ENCODE data around the gene GARNL3. TPM values are rescaled to one million over a fixed set of nuclear protein-coding genes. Genes with fewer than 3 reads are reported as not detected.

Gene GARNL3
- total RNA-seq, 1 experiment from 2014 or later: 11.5 TPM

DNA sequence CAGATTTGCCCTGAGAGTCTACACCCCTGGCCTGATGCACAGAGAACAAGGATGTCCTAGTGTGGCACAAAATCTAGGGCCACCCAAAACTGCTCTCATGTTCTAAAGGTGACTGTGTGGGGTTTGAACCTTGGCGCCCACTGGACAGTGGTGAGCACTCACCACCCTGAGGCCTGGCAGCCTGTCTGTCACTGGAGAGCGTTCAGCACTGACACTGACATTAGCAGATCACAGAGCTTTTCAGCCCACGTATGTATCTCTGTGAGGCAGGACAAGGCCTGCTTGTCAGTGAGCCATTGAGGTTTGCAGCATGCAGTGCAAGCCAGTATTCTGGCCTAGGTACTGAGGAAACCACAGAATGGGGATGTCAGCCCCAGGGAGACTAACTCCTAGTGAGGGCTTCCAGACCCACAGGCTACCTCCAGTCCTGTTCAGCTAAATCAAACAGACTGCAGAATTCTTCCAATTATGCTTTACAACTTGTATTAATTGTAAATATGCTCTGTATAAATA is 93.5 kb downstream of the GARNL3 start:
- ChIA-PET POLR2A (no interaction called here), CTCF (no interaction called here)
- Histone ChIP-seq H3K4me3 (ENCODE audit: low read depth in 2 of 2, low read length in 2 of 2) (no peak overlapping the region), H3K27ac (ENCODE audit: low read length) (no peak overlapping the region), H3K36me3 (ENCODE audit: control insufficient read depth, insufficient read depth, low read length) (no peaks in the 10 kb centered on the region), H3K9me3 (ENCODE audit: control insufficient read depth, insufficient read depth, low read depth, low read length) (no peaks in the 10 kb centered on the region), H3K4me1 (ENCODE audit: control insufficient read depth, insufficient read depth, low read length) (no peaks in the 10 kb centered on the region), H3K27me3 (ENCODE audit: control insufficient read depth, insufficient read depth, low read length) (no peaks in the 10 kb centered on the region)
- no TSS peak for BruUV-seq (replicated peaks)
- intact Hi-C loops (cut with micrococcal nuclease; ENCODE audit: unreplicated experiment) (no loop called here), in situ Hi-C loops (cut with HindIII; ENCODE audit: low pct_unique_long_range_greater_than_20kb, low sequenced_read_pairs) (no loop called here)
- DNase-seq (ENCODE audit: low read depth, low spot score): no peak
- ATAC-seq: no peak
- TF ChIP-seq SIN3A (IDR thresholded peaks at IDR 0.05; ENCODE audit: borderline replicate concordance, insufficient read depth, low read depth, low read length) (no peak), TCF7L2 (IDR thresholded peaks at IDR 0.05; ENCODE audit: low read depth, low read length) (no peak), POLR2AphosphoS5 (IDR thresholded peaks at IDR 0.05; ENCODE audit: low read depth, low read length) (no peak)
- TF ChIP-seq, protein P1, sequence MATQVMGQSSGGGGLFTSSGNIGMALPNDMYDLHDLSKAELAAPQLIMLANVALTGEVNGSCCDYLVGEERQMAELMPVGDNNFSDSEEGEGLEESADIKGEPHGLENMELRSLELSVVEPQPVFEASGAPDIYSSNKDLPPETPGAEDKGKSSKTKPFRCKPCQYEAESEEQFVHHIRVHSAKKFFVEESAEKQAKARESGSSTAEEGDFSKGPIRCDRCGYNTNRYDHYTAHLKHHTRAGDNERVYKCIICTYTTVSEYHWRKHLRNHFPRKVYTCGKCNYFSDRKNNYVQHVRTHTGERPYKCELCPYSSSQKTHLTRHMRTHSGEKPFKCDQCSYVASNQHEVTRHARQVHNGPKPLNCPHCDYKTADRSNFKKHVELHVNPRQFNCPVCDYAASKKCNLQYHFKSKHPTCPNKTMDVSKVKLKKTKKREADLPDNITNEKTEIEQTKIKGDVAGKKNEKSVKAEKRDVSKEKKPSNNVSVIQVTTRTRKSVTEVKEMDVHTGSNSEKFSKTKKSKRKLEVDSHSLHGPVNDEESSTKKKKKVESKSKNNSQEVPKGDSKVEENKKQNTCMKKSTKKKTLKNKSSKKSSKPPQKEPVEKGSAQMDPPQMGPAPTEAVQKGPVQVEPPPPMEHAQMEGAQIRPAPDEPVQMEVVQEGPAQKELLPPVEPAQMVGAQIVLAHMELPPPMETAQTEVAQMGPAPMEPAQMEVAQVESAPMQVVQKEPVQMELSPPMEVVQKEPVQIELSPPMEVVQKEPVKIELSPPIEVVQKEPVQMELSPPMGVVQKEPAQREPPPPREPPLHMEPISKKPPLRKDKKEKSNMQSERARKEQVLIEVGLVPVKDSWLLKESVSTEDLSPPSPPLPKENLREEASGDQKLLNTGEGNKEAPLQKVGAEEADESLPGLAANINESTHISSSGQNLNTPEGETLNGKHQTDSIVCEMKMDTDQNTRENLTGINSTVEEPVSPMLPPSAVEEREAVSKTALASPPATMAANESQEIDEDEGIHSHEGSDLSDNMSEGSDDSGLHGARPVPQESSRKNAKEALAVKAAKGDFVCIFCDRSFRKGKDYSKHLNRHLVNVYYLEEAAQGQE (IDR thresholded peaks at IDR 0.05; ENCODE audit: insufficient read depth in 1 of 2, low read depth in 2 of 2, low read length in 1 of 2): no peak
- TF ChIP-seq, protein P2, sequence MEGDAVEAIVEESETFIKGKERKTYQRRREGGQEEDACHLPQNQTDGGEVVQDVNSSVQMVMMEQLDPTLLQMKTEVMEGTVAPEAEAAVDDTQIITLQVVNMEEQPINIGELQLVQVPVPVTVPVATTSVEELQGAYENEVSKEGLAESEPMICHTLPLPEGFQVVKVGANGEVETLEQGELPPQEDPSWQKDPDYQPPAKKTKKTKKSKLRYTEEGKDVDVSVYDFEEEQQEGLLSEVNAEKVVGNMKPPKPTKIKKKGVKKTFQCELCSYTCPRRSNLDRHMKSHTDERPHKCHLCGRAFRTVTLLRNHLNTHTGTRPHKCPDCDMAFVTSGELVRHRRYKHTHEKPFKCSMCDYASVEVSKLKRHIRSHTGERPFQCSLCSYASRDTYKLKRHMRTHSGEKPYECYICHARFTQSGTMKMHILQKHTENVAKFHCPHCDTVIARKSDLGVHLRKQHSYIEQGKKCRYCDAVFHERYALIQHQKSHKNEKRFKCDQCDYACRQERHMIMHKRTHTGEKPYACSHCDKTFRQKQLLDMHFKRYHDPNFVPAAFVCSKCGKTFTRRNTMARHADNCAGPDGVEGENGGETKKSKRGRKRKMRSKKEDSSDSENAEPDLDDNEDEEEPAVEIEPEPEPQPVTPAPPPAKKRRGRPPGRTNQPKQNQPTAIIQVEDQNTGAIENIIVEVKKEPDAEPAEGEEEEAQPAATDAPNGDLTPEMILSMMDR (IDR thresholded peaks at IDR 0.05): no peak

DNA sequence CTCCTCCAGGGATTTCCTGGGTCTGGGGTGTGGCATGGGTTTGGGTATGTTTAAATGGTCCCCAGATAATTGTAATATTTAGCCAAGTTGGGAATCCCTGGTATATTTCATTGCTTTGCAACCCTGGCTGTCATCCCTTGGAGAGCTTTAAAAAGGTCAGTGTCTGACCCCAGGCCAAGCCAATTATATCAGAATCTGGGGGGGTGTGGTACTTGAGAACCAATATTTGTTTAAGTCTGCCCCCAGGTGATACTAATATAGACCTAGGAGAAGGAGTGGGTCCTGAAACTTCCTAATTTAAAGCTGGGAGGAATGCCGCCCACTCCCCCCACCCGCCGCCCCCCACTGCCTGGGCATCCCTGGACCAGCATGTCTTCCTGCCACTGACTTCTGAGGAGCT is 94.2 kb downstream of the GARNL3 start:
- Histone ChIP-seq H3K27me3 (ENCODE audit: control insufficient read depth, insufficient read depth, low read length) (no peaks in the 10 kb centered on the region), H3K27ac (ENCODE audit: low read length) (no peak overlapping the region), H3K36me3 (ENCODE audit: control insufficient read depth, insufficient read depth, low read length) (no peaks in the 10 kb centered on the region), H3K9me3 (ENCODE audit: control insufficient read depth, insufficient read depth, low read depth, low read length) (no peaks in the 10 kb centered on the region), H3K4me3 (ENCODE audit: low read depth in 2 of 2, low read length in 2 of 2) (no peak overlapping the region), H3K4me1 (ENCODE audit: control insufficient read depth, insufficient read depth, low read length) (no peaks in the 10 kb centered on the region)
- CTCF ChIA-PET: no interaction called here
- intact Hi-C loops (cut with micrococcal nuclease; ENCODE audit: unreplicated experiment) (no loop called here), in situ Hi-C loops (cut with HindIII; ENCODE audit: low pct_unique_long_range_greater_than_20kb, low sequenced_read_pairs) (no loop called here)
- no peak for DNase-seq (ENCODE audit: low read depth, low spot score)
- POLR2A ChIA-PET: no interaction called here
- TF ChIP-seq TCF7L2 (IDR thresholded peaks at IDR 0.05; ENCODE audit: low read depth, low read length): no peak
- no peak for TF ChIP-seq SIN3A (IDR thresholded peaks at IDR 0.05; ENCODE audit: borderline replicate concordance, insufficient read depth, low read depth, low read length)
- TF ChIP-seq, protein P2 (IDR thresholded peaks at IDR 0.05): no peak
- TF ChIP-seq POLR2AphosphoS5 (IDR thresholded peaks at IDR 0.05; ENCODE audit: low read depth, low read length): no peak
- TF ChIP-seq, protein P1 (IDR thresholded peaks at IDR 0.05; ENCODE audit: insufficient read depth in 1 of 2, low read depth in 2 of 2, low read length in 1 of 2): no peak
- no TSS peak for BruUV-seq (replicated peaks)
- ATAC-seq: no peak
